SK-N-SH (cell line): ENCODE data around the gene NR5A1.

Source experiments
- ELF1 ChIP-seq: IDR thresholded peaks from 2 replicates; pipeline ENCODE4 v1.4.0; 2012
- FOSL2 ChIP-seq: IDR thresholded peaks from 2 replicates; pipeline ENCODE4 v1.4.0; 2012; ENCODE audit warnings: low read depth, mild to moderate bottlenecking, moderate library complexity, borderline replicate concordance
- FOXM1 ChIP-seq: IDR thresholded peaks from 2 replicates; pipeline ENCODE4 v1.4.0; 2012; ENCODE audit warnings: low read depth, mild to moderate bottlenecking
- GABPA ChIP-seq: IDR thresholded peaks from 2 replicates; pipeline ENCODE4 v1.4.0; 2012; ENCODE audit warnings: low read depth, mild to moderate bottlenecking
- MEF2A ChIP-seq: IDR thresholded peaks from 2 replicates; pipeline ENCODE4 v1.4.0; 2012; ENCODE audit warnings: low read depth, borderline replicate concordance
- NRF1 ChIP-seq: IDR thresholded peaks from 2 replicates; pipeline ENCODE4 v1.6.1; 2012; ENCODE audit warnings: low read depth, mild to moderate bottlenecking, low read length
- REST ChIP-seq: IDR thresholded peaks from 2 replicates; pipeline ENCODE4 v1.6.1; 2012; ENCODE audit warnings: mild to moderate bottlenecking, low read depth, low read length, moderate library complexity
- RFX5 ChIP-seq: IDR thresholded peaks from 2 replicates; pipeline ENCODE4 v1.6.1; 2012; ENCODE audit warnings: mild to moderate bottlenecking, improper control_type of control experiment, low read length
- TCF12 ChIP-seq: IDR thresholded peaks from 2 replicates; pipeline ENCODE4 v1.4.0; 2012
- YY1 ChIP-seq: IDR thresholded peaks from 2 replicates; pipeline ENCODE4 v1.4.0; 2012; ENCODE audit warnings: low read depth, mild to moderate bottlenecking
- TF ChIP-seq, protein P1 (sequence below): fragments of 200-600 bp; sonication (generic); IDR thresholded peaks from 2 replicates; pipeline ENCODE4 v1.6.1; 2017; ENCODE audit warnings: antibody characterized with exemption, mild to moderate bottlenecking, moderate library complexity
- TF ChIP-seq, protein P2 (sequence below): fragments of 150-350 bp; IDR thresholded peaks from 2 replicates; pipeline ENCODE4 v1.6.1; 2017; ENCODE audit warnings: antibody characterized with exemption, low read length, low read depth, borderline replicate concordance

- TF ChIP-seq, protein P1, sequence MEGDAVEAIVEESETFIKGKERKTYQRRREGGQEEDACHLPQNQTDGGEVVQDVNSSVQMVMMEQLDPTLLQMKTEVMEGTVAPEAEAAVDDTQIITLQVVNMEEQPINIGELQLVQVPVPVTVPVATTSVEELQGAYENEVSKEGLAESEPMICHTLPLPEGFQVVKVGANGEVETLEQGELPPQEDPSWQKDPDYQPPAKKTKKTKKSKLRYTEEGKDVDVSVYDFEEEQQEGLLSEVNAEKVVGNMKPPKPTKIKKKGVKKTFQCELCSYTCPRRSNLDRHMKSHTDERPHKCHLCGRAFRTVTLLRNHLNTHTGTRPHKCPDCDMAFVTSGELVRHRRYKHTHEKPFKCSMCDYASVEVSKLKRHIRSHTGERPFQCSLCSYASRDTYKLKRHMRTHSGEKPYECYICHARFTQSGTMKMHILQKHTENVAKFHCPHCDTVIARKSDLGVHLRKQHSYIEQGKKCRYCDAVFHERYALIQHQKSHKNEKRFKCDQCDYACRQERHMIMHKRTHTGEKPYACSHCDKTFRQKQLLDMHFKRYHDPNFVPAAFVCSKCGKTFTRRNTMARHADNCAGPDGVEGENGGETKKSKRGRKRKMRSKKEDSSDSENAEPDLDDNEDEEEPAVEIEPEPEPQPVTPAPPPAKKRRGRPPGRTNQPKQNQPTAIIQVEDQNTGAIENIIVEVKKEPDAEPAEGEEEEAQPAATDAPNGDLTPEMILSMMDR: no peak
- TF ChIP-seq ELF1 (no peak), NRF1 (no peak), FOXM1 (no peak), REST (no peak), TCF12 (no peak), MEF2A (no peak), RFX5 (no peak), YY1 (no peak), GABPA (no peak), FOSL2 (no peak)
- TF ChIP-seq, protein P2, sequence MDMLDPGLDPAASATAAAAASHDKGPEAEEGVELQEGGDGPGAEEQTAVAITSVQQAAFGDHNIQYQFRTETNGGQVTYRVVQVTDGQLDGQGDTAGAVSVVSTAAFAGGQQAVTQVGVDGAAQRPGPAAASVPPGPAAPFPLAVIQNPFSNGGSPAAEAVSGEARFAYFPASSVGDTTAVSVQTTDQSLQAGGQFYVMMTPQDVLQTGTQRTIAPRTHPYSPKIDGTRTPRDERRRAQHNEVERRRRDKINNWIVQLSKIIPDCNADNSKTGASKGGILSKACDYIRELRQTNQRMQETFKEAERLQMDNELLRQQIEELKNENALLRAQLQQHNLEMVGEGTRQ: no peak
These were observed 21.3 kb downstream of the NR5A1 start for GRCh38 chr9:124485936-124486335.
